PC-3 (cell line): ENCODE measurements around the gene RNF167.

Experiments
- EZH2 ChIP-seq: fragments of 300-600 bp; sonication (generic); IDR thresholded peaks from one replicate; pipeline ENCODE4 v1.6.1; 2017; ENCODE audit warnings: antibody characterized with exemption, mild to moderate bottlenecking, low read length; ENCODE audit not compliant: unreplicated experiment
- TF ChIP-seq, protein P1 (sequence below): fragments of 300-600 bp; sonication (generic); conservative IDR thresholded peaks from 2 replicates; pipeline ENCODE4 v1.5.1; 2017; ENCODE audit warnings: antibody characterized with exemption, low read depth, mild to moderate bottlenecking, low read length

DNA sequence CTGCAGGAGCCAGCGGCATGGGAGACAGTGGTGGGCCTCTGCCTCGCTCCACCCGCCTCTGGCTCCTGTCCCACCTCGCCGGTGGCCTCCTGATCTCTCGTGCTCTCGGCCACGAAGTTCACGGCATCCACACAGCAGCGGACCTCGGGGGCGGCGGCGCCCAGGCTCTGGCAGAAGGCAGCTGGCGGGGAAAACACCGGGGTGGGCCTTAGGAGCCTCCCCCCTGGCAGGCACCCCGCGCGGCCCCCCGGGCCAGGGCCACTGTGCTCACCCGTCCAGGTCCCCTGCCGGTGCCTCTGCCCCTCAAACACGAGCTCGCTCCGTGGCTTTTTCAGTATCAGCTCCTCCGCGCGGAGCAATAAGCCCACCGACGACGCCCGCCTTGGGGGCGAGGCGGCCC lies 41.1 kb upstream of the RNF167 start:
- TF ChIP-seq, protein P1, sequence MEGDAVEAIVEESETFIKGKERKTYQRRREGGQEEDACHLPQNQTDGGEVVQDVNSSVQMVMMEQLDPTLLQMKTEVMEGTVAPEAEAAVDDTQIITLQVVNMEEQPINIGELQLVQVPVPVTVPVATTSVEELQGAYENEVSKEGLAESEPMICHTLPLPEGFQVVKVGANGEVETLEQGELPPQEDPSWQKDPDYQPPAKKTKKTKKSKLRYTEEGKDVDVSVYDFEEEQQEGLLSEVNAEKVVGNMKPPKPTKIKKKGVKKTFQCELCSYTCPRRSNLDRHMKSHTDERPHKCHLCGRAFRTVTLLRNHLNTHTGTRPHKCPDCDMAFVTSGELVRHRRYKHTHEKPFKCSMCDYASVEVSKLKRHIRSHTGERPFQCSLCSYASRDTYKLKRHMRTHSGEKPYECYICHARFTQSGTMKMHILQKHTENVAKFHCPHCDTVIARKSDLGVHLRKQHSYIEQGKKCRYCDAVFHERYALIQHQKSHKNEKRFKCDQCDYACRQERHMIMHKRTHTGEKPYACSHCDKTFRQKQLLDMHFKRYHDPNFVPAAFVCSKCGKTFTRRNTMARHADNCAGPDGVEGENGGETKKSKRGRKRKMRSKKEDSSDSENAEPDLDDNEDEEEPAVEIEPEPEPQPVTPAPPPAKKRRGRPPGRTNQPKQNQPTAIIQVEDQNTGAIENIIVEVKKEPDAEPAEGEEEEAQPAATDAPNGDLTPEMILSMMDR: no peak
- no peak for TF ChIP-seq EZH2
